ENCODE measurements around the gene IMPG2.

Gene IMPG2

DNA sequence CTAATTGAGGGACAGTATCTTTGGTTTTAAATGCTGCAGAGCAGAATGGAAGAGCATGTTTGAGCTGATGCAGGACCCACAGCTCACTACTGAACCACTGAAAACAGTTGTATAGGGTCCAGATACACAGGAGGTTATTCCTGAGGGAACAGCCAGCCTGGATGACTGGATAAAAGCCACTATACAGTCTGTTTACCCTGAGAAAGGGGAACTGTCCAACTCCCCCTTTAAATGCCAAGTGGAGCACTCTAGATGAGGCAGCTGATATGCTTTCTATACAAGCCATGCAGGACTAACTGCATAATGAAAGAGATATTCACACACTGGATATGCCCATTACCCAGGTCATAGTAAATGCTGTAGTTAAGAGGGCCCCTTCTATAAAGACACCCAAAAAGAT is 138.6 kb downstream of the IMPG2 start:
- DNase-seq (no peak), ATAC-seq (replicated peaks) (no peak)
- Mint-ChIP-seq H3K36me3 (ENCODE audit: insufficient read depth) (no peaks in the 10 kb centered on the region), H3K4me3 (no peak overlapping the region), H3K27me3 (peaks cover 13 to 17% of the 10 kb centered on the region in 2 donors), H3K27ac (no peak overlapping the region), H3K9me3 (no peaks in the 10 kb centered on the region), H3K4me1 (ENCODE audit: low read depth in 2 of 2) (no peaks in the 10 kb centered on the region)

DNA sequence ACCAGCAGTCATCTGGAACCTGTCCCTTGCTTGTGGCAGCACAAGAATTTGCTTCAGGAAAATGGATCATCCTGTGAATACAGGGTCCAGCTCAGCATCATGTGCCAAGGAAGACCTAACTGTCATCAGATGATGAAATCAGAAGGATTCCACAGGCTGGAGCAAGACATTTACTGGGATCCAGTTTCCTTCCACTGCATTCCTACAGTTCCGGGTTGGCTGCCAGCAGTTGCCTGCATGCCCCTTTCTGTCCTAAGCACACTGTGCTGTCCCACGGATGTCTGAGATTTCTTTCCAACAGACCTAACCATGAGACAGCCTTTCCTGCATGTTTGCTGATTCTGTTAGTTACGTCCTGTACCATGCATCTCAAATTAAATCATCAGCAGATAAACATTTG is 140.7 kb downstream of the IMPG2 start:
- H3K36me3 Mint-ChIP-seq (ENCODE audit: insufficient read depth) = no peaks in the 10 kb centered on the region
- H3K27ac Mint-ChIP-seq = no peak overlapping the region
- no peaks in the 10 kb centered on the region for H3K9me3 Mint-ChIP-seq
- no peak for DNase-seq
- no peaks in the 10 kb centered on the region for H3K4me1 Mint-ChIP-seq (ENCODE audit: low read depth in 2 of 2)
- H3K27me3 Mint-ChIP-seq = peaks cover 12 to 17% of the 10 kb centered on the region in 2 donors
- no peak for ATAC-seq (replicated peaks)
- H3K4me3 Mint-ChIP-seq = no peak overlapping the region

DNA sequence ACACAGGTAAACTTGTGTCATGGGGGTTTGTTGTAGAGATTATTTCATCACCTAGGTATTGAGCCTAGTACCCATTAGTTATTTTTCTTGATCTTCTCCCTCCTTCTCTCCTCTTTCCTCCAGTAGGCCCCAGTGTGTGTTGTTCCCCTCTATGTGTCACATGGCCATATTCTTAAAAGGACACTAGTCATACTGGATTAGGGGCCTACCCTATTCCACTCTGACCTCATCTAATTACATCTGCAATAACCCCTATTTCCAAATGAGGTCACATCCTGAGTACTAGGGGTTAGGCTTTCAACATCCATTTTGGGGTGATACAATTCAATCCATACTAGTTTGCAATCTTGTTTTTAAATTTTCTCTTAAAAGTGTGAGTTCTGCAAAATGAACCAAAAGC is 142.8 kb downstream of the IMPG2 start:
- Mint-ChIP-seq H3K4me3 (no peak overlapping the region), H3K27ac (no peak overlapping the region), H3K4me1 (ENCODE audit: low read depth in 2 of 2) (no peaks in the 10 kb centered on the region), H3K9me3 (no peaks in the 10 kb centered on the region), H3K36me3 (ENCODE audit: insufficient read depth) (no peaks in the 10 kb centered on the region), H3K27me3 (peaks cover 16 to 17% of the 10 kb centered on the region in 2 donors)
- ATAC-seq (replicated peaks) (no peak), DNase-seq (no peak)
